Hepatocyte (in vitro differentiated cells): Measurements from ENCODE around the gene STAU1.

Source experiments
- EZH2 ChIP-seq: fragments of 200-600 bp; sonication (generic); IDR thresholded peaks from 2 replicates; pipeline ENCODE4 v1.6.1; 2016; ENCODE audit warnings: antibody characterized with exemption, mild to moderate bottlenecking, borderline replicate concordance
- TF ChIP-seq, protein P1 (sequence below): fragments of 200-600 bp; sonication (generic); IDR thresholded peaks from 2 replicates; pipeline ENCODE4 v1.5.1; 2016; ENCODE audit warnings: antibody characterized with exemption, mild to moderate bottlenecking; ENCODE audit not compliant: poor library complexity

DNA sequence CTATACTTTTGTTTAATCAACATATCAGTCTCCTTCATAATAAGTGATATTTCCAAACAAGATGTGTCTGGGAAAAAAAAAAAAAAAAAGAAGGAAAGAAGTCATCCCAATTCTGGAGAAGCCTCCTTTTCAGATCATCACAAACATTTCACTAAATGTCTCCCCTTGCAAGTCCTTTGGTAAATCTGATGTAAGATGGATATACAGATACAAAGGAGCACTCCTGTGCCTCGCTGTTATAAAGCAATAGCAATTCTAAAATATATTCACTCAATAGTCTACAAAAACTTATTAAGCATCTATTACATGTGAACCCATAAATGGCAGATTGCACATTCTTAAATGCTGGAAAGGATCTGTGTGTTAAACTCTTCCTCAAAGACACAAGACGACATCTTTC, 17.4 kb downstream of the STAU1 start:
- TF ChIP-seq, protein P1, sequence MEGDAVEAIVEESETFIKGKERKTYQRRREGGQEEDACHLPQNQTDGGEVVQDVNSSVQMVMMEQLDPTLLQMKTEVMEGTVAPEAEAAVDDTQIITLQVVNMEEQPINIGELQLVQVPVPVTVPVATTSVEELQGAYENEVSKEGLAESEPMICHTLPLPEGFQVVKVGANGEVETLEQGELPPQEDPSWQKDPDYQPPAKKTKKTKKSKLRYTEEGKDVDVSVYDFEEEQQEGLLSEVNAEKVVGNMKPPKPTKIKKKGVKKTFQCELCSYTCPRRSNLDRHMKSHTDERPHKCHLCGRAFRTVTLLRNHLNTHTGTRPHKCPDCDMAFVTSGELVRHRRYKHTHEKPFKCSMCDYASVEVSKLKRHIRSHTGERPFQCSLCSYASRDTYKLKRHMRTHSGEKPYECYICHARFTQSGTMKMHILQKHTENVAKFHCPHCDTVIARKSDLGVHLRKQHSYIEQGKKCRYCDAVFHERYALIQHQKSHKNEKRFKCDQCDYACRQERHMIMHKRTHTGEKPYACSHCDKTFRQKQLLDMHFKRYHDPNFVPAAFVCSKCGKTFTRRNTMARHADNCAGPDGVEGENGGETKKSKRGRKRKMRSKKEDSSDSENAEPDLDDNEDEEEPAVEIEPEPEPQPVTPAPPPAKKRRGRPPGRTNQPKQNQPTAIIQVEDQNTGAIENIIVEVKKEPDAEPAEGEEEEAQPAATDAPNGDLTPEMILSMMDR = no peak
- no peak for TF ChIP-seq EZH2
